ENCODE data around the gene ZNF77.
"Not testable (repeated sequence)": the region's sequence is repeated elsewhere in the genome, so short reads cannot be mapped to it uniquely, and the experiment has no call there.

The ZNF77 gene

DNA sequence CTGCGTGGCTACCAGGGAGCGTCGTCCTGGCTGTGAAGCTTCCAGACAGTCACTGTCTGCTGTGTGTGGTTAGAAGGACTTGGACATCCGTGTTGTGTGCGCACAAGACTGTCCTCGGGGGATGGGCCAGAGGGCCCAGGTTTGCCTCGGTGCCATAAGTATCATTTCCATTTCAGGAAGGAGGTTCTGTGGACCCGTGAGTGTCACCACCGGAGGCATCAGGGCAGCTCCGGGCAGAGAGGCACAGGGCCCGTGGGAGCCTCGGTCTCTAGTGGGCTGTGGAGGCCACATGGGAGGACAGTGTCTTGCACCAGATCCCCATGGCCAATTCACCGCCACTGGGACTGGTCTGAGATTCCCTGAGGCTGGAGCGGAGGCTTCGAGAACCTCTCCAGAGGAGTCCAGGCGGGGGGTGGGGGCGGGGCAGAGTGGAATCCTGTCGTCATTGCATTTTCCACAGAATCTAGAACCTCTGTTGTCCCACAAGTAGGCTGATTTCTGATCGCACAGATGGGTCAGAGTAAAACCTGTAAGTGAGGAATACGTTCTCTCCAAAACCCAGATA is 38.1 kb downstream of the ZNF77 start:
- FAIRE-seq: no peak

DNA sequence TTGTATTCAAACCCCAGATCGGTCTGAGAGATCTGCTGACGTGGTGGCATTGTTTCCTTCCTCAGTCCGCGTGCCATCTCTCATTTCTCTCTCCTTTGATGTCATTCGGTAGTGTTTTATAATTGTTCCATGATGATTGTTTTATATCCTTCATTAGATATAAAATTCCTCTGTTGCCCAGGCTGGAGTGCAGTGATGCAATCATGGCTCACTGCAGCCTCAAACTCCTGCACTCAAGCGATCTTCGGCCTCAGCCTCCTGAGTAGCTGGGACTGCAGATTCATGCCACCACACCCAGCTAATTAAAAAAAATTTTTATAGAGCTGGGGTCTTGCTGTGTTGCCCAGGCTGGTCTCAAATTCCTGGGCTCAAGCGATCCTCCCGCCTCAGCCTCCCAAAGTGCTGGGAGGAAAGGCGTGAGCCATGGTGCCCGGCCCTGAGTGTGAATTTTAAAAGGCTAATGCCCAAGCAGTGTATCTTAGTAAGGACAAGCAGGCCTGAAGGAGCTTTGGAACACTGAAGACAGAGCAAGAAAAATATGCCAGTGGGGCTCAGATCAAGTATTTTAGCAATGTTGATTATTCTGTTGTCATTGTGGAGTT is 38.8 kb downstream of the ZNF77 start:
- no peak for FAIRE-seq

DNA sequence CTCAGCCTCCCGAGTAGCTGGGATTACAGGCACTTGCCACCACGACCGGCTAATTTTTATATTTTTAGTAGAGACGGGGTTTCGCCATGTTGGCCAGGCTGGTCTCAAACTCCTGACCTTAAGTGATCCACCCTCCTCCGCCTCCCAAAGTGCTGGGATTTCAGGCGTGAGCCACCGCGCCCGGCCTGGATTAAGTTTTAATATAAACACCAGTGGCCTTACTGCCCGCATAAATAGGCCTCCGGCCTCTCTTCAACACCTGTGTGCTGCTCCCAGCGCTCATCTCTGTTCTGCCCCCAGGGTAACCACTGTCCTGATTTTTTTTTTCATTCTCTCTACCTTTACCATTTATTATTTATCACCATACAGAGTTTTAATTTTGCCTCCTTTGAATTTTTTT is 41.4 kb downstream of the ZNF77 start:
- FAIRE-seq: not testable (repeated sequence)

DNA sequence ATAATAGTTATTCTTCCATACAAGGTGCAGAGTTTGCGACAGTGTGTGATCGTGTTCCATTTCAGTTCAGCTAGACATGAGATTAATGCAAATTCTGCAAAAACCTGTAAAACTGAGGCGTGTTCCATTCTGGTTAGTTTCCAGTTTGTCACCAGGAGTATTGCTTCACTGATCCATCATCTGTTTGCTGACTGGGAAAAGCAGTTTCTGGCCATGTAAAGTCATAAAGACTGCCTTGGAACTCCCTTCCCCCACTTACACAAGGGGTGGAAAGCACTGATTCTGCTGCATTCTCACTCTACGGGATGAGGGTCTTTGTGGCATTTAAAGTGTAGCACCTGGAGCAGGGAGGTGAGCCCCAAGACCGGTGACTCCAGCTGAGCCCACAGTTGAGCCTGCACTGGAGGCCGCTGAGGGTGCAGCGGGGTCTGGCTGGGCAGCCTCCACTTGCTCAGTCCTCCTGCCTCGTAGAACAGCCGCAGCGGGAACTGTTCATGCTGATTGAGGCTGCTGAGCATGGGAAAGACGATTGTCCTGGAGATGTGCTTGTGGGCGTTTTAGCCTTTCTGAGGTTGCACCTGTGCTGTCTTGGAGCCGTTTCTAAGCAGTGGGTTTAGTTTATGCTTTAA is 42.1 kb downstream of the ZNF77 start:
- FAIRE-seq: no peak

DNA sequence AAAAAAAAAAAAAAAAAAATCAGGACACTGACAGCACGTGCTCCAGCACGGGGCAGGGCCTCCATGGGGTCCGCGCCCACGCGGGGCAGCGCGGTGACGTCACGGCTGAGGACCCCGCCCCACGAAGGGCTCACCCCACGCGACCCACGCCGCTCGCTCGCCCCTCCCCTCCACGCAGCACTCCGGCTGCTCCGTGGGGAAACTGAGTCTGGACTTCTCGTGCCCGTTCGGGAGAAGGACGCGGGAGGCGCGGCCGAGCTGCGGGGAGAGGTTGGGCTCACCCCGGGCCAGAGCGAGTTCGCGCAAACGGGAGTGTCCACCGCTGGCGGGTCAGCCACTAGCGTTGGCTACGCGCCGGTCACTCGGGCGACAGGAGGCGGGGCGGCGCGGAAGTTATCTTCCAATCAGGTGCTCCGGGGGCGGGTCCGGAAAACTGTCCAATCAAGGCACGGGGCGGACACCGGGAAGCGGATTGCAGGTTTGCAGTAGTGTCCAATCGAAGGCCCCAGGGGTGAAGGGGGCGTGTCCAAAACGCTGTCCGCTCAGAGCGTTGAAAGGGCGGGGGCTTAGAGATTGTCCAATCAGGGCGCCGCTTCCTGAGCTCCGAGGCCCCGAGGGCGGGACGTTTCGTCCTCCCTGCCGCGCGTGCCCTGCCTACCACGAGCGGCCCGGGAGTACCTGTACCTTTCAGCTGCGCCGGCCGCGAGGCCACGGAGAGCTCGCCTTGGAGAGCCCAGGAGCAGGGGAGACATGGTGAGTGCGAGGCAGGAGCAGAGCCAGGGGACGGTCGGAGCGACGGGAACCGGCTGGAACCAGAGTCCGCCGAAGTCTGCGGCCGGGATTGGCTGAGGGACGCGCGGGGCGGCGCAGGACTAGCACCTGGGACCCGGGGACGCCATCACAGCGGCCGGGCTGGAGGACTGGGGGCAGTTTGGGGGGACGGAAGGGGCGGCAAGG is 44.2 kb downstream of the ZNF77 start, which contains the start of gene ZNF57:
Gene ZNF57 (plus strand): TSS at position 633 of the 957 bp plus-strand sequence. CDS start 118 bp downstream, at position 751.
- FAIRE-seq: peak; percentile 99

DNA sequence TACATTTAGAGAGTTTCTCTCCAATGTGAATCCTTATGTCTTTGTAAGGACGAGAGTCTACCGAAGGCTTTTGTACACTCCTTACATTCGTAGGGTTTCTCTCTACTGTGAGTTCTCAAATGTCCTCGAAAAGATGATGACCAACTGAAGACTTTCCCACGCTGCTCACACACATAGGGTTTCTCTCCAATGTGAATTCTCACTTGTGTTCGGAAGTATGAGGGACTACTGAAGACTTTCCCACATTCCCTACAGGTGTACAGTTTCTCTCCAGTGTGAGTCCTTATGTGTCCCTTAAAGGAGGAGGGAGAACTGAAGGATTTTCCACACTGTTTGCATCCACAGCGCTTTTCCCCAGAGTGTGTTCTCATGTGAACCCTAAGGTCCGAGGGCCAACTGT is 48.1 kb downstream of the ZNF77 start:
- no peak for FAIRE-seq

DNA sequence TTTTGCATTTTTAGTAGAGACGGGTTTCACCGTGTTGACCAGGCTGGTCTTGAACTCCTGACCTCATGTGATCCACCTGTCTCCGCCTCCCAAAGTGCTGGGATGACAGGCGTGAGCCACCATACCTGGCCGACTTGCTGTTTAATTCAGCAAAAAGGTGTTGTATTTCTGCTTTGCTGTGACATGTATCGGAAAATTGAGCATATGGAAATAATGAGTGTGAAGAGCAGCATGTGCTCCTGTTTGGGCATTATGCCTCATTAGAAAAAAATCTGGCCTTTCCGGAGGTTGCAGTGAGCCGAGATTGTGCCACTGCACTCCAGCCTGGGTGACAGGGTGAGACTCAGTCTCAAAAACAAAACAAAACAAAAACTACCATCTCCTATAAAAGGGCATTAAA is 54.2 kb downstream of the ZNF77 start:
- FAIRE-seq: not testable (repeated sequence)

DNA sequence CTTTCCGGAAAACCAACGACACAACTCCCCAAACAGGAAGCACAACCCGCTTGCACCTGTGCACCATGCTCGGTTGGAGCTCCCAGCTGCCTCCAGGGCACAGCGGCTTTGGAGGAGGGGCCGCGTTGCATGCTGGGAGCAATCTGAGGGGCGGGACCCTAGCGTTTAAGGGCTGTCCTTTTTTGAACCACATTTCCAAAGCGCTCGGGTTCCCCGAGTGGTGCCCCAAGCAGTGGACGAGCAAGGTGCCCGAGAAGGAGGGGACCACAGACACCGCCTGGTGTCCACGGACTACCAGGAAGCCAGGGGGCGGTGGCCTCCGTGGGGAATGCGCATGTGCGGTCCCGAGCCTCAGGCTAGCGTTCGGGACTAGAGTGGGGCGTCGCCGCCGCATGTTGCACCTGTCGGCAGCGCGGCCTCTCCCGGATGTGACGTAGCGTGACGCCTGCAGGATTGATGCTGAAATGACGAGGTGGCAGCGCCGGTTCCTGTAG is 56.0 kb downstream of the ZNF77 start:
- FAIRE-seq: no peak

DNA sequence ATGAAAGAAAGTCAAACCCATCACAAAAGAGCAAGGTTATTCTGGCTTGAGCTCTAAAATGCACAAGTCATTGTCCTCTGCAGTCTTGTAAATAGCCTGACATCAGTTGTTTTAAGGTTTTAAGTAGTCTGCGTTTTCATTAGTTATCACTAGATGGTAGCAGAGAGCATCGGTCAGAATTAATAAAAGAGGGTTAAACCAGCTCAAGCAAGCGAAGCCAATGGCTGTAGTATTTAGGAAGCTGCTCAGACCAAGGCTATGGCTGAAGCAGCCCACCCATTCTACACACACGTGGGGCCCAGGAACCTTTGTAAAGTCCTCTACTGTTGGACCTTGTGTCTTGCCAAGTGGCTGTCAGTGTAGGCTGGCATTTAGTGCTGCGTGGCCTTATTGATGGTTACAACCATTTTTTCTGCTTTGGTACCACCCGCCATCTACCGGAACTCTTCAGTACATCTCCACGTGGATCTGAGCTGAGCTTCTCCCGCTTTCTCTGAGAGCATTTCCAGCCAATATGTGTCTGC is 57.3 kb downstream of the ZNF77 start:
- peak; percentile 94 for FAIRE-seq

DNA sequence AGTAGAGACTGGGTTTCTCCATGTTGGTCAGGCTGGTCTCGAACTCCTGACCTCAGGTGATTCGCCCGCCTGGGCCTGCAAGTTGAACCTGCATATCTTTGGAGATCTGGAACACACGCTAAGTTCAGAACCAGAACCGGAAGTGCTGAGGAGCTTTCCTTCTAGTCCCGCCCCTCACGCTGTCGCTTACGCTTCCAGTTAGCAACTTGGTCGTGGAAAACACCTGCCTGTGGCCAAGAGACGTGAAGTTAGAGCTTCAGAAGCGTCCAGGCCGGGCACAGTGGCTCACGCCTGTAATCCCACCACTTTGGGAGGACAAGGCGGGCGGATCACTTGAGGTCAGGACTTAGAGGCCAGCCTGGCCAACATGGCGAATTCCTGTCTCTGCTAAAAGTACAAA is 59.0 kb downstream of the ZNF77 start:
- FAIRE-seq: no peak

DNA sequence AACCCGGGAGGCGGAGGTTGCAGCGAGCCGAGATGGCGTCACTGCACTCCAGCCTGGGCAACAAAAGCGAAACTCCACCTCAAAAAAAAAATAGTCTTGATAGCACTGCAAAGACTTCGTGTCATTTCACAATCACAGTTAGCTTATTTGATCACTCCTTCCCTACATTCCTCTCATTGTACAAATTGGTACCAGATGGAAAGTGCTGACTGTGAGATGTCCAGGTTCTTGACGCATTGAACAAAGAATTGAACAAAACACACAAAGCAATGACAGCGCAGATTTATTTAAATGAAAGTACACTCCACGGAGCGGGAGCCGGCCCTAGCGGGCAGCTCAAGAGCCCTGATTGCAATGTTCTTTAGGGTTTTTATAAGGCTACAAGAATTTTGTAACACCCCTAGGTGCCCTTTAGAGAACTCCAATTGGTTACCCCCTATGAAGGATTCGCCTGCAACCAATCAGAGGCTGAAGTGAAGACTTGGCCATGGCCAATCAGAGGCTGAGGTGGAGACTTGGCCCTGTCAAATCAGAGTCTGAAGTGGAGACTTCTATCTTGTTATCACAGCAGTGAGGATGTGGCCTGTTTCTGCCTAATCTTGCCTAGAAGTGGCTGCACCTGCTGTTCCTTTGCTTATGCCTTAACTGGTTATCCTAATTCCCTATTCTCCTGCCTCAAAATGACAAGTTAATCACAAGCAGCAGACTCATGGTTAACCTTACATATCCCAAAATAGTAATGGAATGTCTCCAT is 60.9 kb downstream of the ZNF77 start:
- FAIRE-seq: no peak

Measured in A204.1 (cell line).